ENCODE data around the gene CACNG3. TPM values are rescaled to one million over a fixed set of nuclear protein-coding genes. Genes with fewer than 3 reads are reported as not detected.

Gene CACNG3
- total and polyA plus RNA-seq, 2 experiments from 2014 or later: not detected

- WGBS (ENCODE audit: low lambda C conversion rate, missing lambda C conversion rate): 90% methylated on average over 13 of the region's 13 CpGs
- Histone ChIP-seq H3K27ac (no peak overlapping the region), H3K4me2 (no peak overlapping the region), H2AFZ (no peak overlapping the region), H3K27me3 (no peaks in the 10 kb centered on the region), H3K79me2 (no peaks in the 10 kb centered on the region), H3K9me2 (replicated peaks; ENCODE audit: insufficient read depth) (no peaks in the 10 kb centered on the region), H3K4me1 (ENCODE audit: insufficient read depth) (no peaks in the 10 kb centered on the region), H3K9me3 (ENCODE audit: low read depth) (no peaks in the 10 kb centered on the region), H4K20me1 (ENCODE audit: insufficient read depth, poor library complexity, severe bottlenecking) (no peaks in the 10 kb centered on the region), H3K4me3 (no peak overlapping the region), H3K36me3 (replicated peaks; ENCODE audit: insufficient read depth, low read depth) (no peaks in the 10 kb centered on the region)
- no peak for DNase-seq (ENCODE audit: low spot score)
- TF ChIP-seq CTCF (IDR thresholded peaks at IDR 0.05; ENCODE audit: poor library complexity) (no peak), EZH2 (IDR thresholded peaks at IDR 0.05; ENCODE audit: borderline replicate concordance) (no peak), EZH2phosphoT487 (IDR thresholded peaks at IDR 0.05; ENCODE audit: low read depth, severe bottlenecking, unreplicated experiment) (no peak)
Measured at GRCh38 chr16:24282141-24282540, 26.0 kb downstream of the CACNG3 start.

DNA sequence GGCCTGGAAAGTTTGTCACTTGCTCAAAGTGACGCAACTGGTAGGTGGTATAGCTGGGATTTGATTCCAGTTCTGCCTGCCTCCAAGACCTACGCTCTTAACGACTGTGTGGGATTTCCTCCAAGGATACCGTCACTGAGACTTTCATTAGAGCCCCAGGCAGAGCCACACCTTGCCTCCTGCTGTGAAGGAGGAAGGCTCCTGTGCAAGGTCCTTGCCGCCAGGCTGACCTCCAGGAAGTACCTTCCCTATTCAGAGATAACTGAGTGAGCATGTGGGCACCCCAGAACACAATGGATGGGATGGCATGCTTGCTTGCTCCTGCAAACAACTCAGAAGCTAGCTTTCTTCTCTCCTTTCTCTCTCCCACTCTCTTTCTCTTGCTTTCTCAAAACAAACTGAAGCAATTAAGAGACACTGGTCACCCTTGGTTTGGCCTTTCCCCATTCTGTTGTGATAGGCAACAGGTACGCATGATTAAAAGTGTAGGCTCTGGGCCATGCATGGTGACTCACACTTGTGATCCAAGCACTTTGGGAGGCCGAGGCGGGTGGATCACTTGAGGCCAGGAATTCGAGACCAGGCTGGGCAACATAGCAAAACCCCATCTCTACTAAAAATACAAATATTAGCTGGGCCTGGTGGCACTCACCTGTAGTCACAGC lies 30.7 kb downstream of the CACNG3 start:
- no peak for DNase-seq (ENCODE audit: low spot score)
- H4K20me1 ChIP-seq (ENCODE audit: insufficient read depth, poor library complexity, severe bottlenecking): no peaks in the 10 kb centered on the region
- H3K9me3 ChIP-seq (ENCODE audit: low read depth): no peaks in the 10 kb centered on the region
- H3K9me2 ChIP-seq (replicated peaks; ENCODE audit: insufficient read depth): no peaks in the 10 kb centered on the region
- no peaks in the 10 kb centered on the region for H3K27me3 ChIP-seq
- H3K4me3 ChIP-seq: no peak overlapping the region
- H3K79me2 ChIP-seq: no peaks in the 10 kb centered on the region
- WGBS (ENCODE audit: low lambda C conversion rate, missing lambda C conversion rate): 69% methylated on average over 9 of the region's 9 CpGs
- H3K4me2 ChIP-seq: no peak overlapping the region
- no peak for TF ChIP-seq EZH2phosphoT487 (IDR thresholded peaks at IDR 0.05; ENCODE audit: low read depth, severe bottlenecking, unreplicated experiment)
- TF ChIP-seq CTCF (IDR thresholded peaks at IDR 0.05; ENCODE audit: poor library complexity): no peak
- TF ChIP-seq EZH2 (IDR thresholded peaks at IDR 0.05; ENCODE audit: borderline replicate concordance): no peak
- H3K27ac ChIP-seq: no peak overlapping the region
- H3K36me3 ChIP-seq (replicated peaks; ENCODE audit: insufficient read depth, low read depth): no peaks in the 10 kb centered on the region
- no peak overlapping the region for H2AFZ ChIP-seq
- no peaks in the 10 kb centered on the region for H3K4me1 ChIP-seq (ENCODE audit: insufficient read depth)

DNA sequence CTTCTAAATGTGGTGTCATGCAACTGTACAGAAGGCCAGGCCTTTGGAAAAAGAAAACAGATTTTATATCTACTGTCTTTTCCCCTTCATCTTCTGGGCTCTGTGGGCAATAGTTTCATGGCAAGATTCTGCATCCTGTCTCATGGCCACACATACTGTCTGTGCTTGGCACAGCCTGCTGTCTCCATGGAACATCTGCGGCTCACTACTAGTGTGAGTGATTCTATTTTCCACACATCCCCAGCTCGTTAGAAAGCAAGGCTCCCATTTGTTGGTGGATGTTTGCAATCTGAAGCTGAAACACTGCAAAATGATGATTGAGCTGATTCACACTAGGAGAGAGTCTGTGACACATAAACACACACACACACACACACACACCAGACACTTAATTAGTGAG lies 32.4 kb downstream of the CACNG3 start:
- no peak overlapping the region for H3K4me2 ChIP-seq
- no peak overlapping the region for H2AFZ ChIP-seq
- WGBS (ENCODE audit: low lambda C conversion rate, missing lambda C conversion rate): 80% methylated on average over 2 of the region's 2 CpGs
- no peaks in the 10 kb centered on the region for H3K36me3 ChIP-seq (replicated peaks; ENCODE audit: insufficient read depth, low read depth)
- no peak overlapping the region for H3K4me3 ChIP-seq
- DNase-seq (ENCODE audit: low spot score): no peak
- no peak overlapping the region for H3K27ac ChIP-seq
- H3K9me3 ChIP-seq (ENCODE audit: low read depth): no peaks in the 10 kb centered on the region
- no peaks in the 10 kb centered on the region for H3K27me3 ChIP-seq
- no peaks in the 10 kb centered on the region for H3K79me2 ChIP-seq
- H4K20me1 ChIP-seq (ENCODE audit: insufficient read depth, poor library complexity, severe bottlenecking): no peaks in the 10 kb centered on the region
- no peaks in the 10 kb centered on the region for H3K4me1 ChIP-seq (ENCODE audit: insufficient read depth)
- H3K9me2 ChIP-seq (replicated peaks; ENCODE audit: insufficient read depth): no peaks in the 10 kb centered on the region
- TF ChIP-seq EZH2phosphoT487 (IDR thresholded peaks at IDR 0.05; ENCODE audit: low read depth, severe bottlenecking, unreplicated experiment): no peak
- no peak for TF ChIP-seq CTCF (IDR thresholded peaks at IDR 0.05; ENCODE audit: poor library complexity)
- TF ChIP-seq EZH2 (IDR thresholded peaks at IDR 0.05; ENCODE audit: borderline replicate concordance): no peak
